DOHH2 (cell line): ENCODE measurements around the gene TTLL13.

Experiments
- H3F3A ChIP-seq: fragments of 200-600 bp; sonication (generic), shearing (Covaris generic); 2 replicates; pipeline ENCODE4 v1.6.0; 2016; ENCODE audit warnings: antibody characterized with exemption, mild to moderate bottlenecking; ENCODE audit not compliant: control insufficient read depth, insufficient read depth
- H3K27ac ChIP-seq: fragments of 200-600 bp; sonication (generic); 2 replicates; pipeline ENCODE4 v1.5.1; 2014; ENCODE audit warnings: low read depth, mild to moderate bottlenecking, low read length, moderate library complexity
- H3K27me3 ChIP-seq: fragments of 200-600 bp; sonication (generic); 2 replicates; pipeline ENCODE4 v1.6.1; 2014; ENCODE audit warnings: mild to moderate bottlenecking, low read length, mixed read lengths; ENCODE audit not compliant: control insufficient read depth
- H3K36me3 ChIP-seq: fragments of 200-600 bp; sonication (generic); 2 replicates; pipeline ENCODE4 v1.6.1; 2014; ENCODE audit warnings: mild to moderate bottlenecking, low read length, moderate library complexity, mixed read lengths; ENCODE audit not compliant: control insufficient read depth
- H3K4me1 ChIP-seq: fragments of 200-600 bp; sonication (generic); 2 replicates; pipeline ENCODE4 v1.6.1; 2014; ENCODE audit warnings: mild to moderate bottlenecking, low read length, mixed read lengths; ENCODE audit not compliant: control insufficient read depth
- H3K4me2 ChIP-seq: fragments of 200-600 bp; sonication (generic); 2 replicates; pipeline ENCODE4 v1.6.0; 2014; ENCODE audit warnings: mild to moderate bottlenecking, low read length, moderate library complexity
- H3K4me3 ChIP-seq: fragments of 200-600 bp; sonication (generic); 2 replicates; pipeline ENCODE4 v1.5.1; 2014; ENCODE audit warnings: mild to moderate bottlenecking, low read length, mixed read lengths
- H3K79me2 ChIP-seq: fragments of 200-600 bp; sonication (generic); 2 replicates; pipeline ENCODE4 v1.6.1; 2014; ENCODE audit warnings: mild to moderate bottlenecking, low read length, mixed read lengths; ENCODE audit not compliant: control insufficient read depth
- H3K9me2 ChIP-seq: fragments of 200-600 bp; sonication (generic); replicated peaks from 2 replicates; pipeline ENCODE4 v1.6.1; 2014; ENCODE audit warnings: mild to moderate bottlenecking, low read length, mixed read lengths; ENCODE audit not compliant: control insufficient read depth
- H3K9me3 ChIP-seq: fragments of 200-600 bp; sonication (generic); 2 replicates; pipeline ENCODE4 v1.6.1; 2014; ENCODE audit warnings: antibody characterized with exemption, low read length, mixed read lengths; ENCODE audit not compliant: control insufficient read depth, insufficient read depth
- H4K20me1 ChIP-seq: fragments of 200-600 bp; sonication (generic); 2 replicates; pipeline ENCODE4 v1.6.0; 2014; ENCODE audit warnings: low read depth, mild to moderate bottlenecking, antibody characterized with exemption, low read length, moderate library complexity; ENCODE audit not compliant: control insufficient read depth, insufficient read depth
- CTCF ChIP-seq: fragments of 200-600 bp; sonication (generic); IDR thresholded peaks from one replicate; pipeline ENCODE4 v1.5.1; 2014; ENCODE audit warnings: antibody characterized with exemption, mild to moderate bottlenecking, low read depth, low read length; ENCODE audit not compliant: poor library complexity, severe bottlenecking
- EZH2phosphoT487 ChIP-seq: fragments of 200-600 bp; sonication (generic); IDR thresholded peaks from 2 replicates; pipeline ENCODE4 v1.6.1; 2017; ENCODE audit warnings: borderline replicate concordance, mild to moderate bottlenecking, antibody characterized with exemption, low read length, moderate library complexity, mixed read lengths

The TTLL13 gene

GRCh38 chr15:90261811-90262210 is 12.5 kb downstream of the TTLL13 start:
- H3K4me3 ChIP-seq = no peak overlapping the region
- no peak overlapping the region for H3K4me2 ChIP-seq
- 0 out of 2 replicates have a peak, but pooled peaks cover 2% of the 10 kb centered on the region for H4K20me1 ChIP-seq
- peaks cover 5% of the 10 kb centered on the region for H3K36me3 ChIP-seq
- no peak overlapping the region for H3K27ac ChIP-seq
- peaks cover 21% of the 10 kb centered on the region for H3K4me1 ChIP-seq
- H3K9me2 ChIP-seq = no peaks in the 10 kb centered on the region
- H3K79me2 ChIP-seq = peaks cover 21% of the 10 kb centered on the region
- no peaks in the 10 kb centered on the region for H3K27me3 ChIP-seq
- no peaks in the 10 kb centered on the region for H3K9me3 ChIP-seq
- H3F3A ChIP-seq = peaks cover 8% of the 10 kb centered on the region; the same call in 1 of the 2 replicates
- TF ChIP-seq CTCF = no peak
- TF ChIP-seq EZH2phosphoT487 = no peak

GRCh38 chr15:90262426-90262825 is 13.1 kb downstream of the TTLL13 start:
- peaks cover 8% of the 10 kb centered on the region; the same call in 1 of the 2 replicates for H3F3A ChIP-seq
- H3K4me3 ChIP-seq = no peak overlapping the region
- H3K27ac ChIP-seq = no peak overlapping the region
- peaks cover 27% of the 10 kb centered on the region for H3K79me2 ChIP-seq
- no peaks in the 10 kb centered on the region for H3K9me2 ChIP-seq
- TF ChIP-seq EZH2phosphoT487 (no peak), CTCF (no peak)
- H4K20me1 ChIP-seq = 0 out of 2 replicates have a peak, but pooled peaks cover 4% of the 10 kb centered on the region
- H3K4me2 ChIP-seq = no peak overlapping the region
- H3K36me3 ChIP-seq = peaks cover 10% of the 10 kb centered on the region
- peaks cover 27% of the 10 kb centered on the region for H3K4me1 ChIP-seq
- H3K27me3 ChIP-seq = no peaks in the 10 kb centered on the region
- H3K9me3 ChIP-seq = no peaks in the 10 kb centered on the region

GRCh38 chr15:90264671-90265070 is 15.3 kb downstream of the TTLL13 start:
- Histone ChIP-seq H3K4me3 (peak overlapping the region; percentile 89), H3K36me3 (peaks cover 25% of the 10 kb centered on the region), H3K4me1 (peaks cover 40% of the 10 kb centered on the region), H3K4me2 (peak overlapping the region; percentile 95), H3K9me3 (no peaks in the 10 kb centered on the region), H3K9me2 (no peaks in the 10 kb centered on the region), H3K27me3 (no peaks in the 10 kb centered on the region), H4K20me1 (0 out of 2 replicates have a peak, but pooled peaks cover 4% of the 10 kb centered on the region), H3F3A (peaks cover 8% of the 10 kb centered on the region; the same call in 1 of the 2 replicates), H3K79me2 (peaks cover 49% of the 10 kb centered on the region), H3K27ac (peak overlapping the region; percentile 80)
- no peak for TF ChIP-seq CTCF
- no peak for TF ChIP-seq EZH2phosphoT487
